Testis (tissue), 5 donors: ENCODE measurements around the gene ISOC1. TPM values are rescaled to one million over a fixed set of nuclear protein-coding genes. Genes with fewer than 3 reads are reported as not detected.
A peak's percentile ranks its signal among the peaks of the same experiment; 100 is the strongest.

Experiments
- DNase-seq: peaks from one replicate; pipeline ENCODE4 v3.0.0-alpha.2; 2019
- H3K27ac ChIP-seq, 2 donors: fragments of 200-600 bp; sonication (generic); one replicate each; pipeline ENCODE4 v1.5.1; 2019
- H3K27me3 ChIP-seq: fragments of 200-600 bp; sonication (generic); one replicate; pipeline ENCODE4 v1.5.1; 2019
- H3K36me3 ChIP-seq: fragments of 200-600 bp; sonication (generic); one replicate; pipeline ENCODE4 v1.5.1; 2017; ENCODE audit warnings: low read depth; ENCODE audit errors: missing control alignments
- H3K4me1 ChIP-seq: fragments of 200-600 bp; sonication (generic); one replicate; pipeline ENCODE4 v1.5.1; 2019
- H3K4me3 ChIP-seq, 2 donors: fragments of 200-600 bp; sonication (generic); one replicate each; pipeline ENCODE4 v1.5.1; 2017 to 2019
- H3K9me3 ChIP-seq: fragments of 200-600 bp; sonication (generic); one replicate; pipeline ENCODE4 v1.5.1; 2017
- POLR2A ChIP-seq: fragments of 450-650 bp; IDR thresholded peaks from one replicate; pipeline ENCODE4 v1.6.1; 2017; ENCODE audit warnings: antibody characterized with exemption, mild to moderate bottlenecking, moderate library complexity
- WGBS, 2 donors: methylation state at CpG; one replicate each; pipeline ENCODE4 v1.1.5; 2018; 5-methylcytosine and 5-hydroxymethylcytosine counted together
- intact Hi-C: fragments of 100-400 bp; cut with DNase I; formaldehyde crosslinking; loops from one replicate; pipeline ENCODE4 v1.15.1; 2023; ENCODE audit warnings: low total_unique reads
- long read RNA-seq, 2 donors: transcript quantifications; one replicate each; lab custom pipeline, GENCODE V29; 2026
- polyA plus RNA-seq: library from polyadenylated mRNA; stranded (reverse); fragments of 350-450 nt; fragmentation: Illumina TruSeq; extraction: RNeasy Lipid Tissue Mini Kit (QIAGEN cat#74804); gene quantifications from one replicate; pipeline ENCODE4 v1.2.3, GENCODE V29; 2014; ENCODE audit warnings: low read depth, low replicate concordance; ENCODE audit not compliant: insufficient read depth
- total RNA-seq, 2 donors: library from RNA; depleted of rRNA; stranded (reverse); fragments of >200 nt; gene quantifications; one replicate each; pipeline ENCODE4 v1.2.3, GENCODE V29; 2016
- TF ChIP-seq, protein P1 (sequence below), 3 experiments: fragments of 450-650 bp in 2 of 3; fragments of 200-600 bp in 1 of 3; sonication (generic) in 1 of 3; IDR thresholded peaks; one replicate each; pipeline ENCODE4 v1.5.1; 2016 to 2019; ENCODE audit warnings: antibody characterized with exemption in 3 of 3, mild to moderate bottlenecking in 2 of 3, moderate library complexity in 1 of 3

ISOC1 gene
- total RNA-seq (10 to 100 TPM; 15.9 to 35.9 TPM), polyA plus RNA-seq (19.3 TPM)
- long read RNA-seq, donor 1, transcript ISOC1-201 (5 exons, 1,940 nt) = major isoform, 33 of 46 reads
- long read RNA-seq, donor 1, partial matches to known transcripts = 13 of 46 reads
- long read RNA-seq, donor 1, other reads (novel, unspliced or antisense) = 0 of 46 reads
- long read RNA-seq, donor 2, transcript ISOC1-201 (5 exons, 1,940 nt) = major isoform, 33 of 47 reads
- long read RNA-seq, donor 2, partial matches to known transcripts = 14 of 47 reads
- long read RNA-seq, donor 2, other reads (novel, unspliced or antisense) = 0 of 47 reads

DNA sequence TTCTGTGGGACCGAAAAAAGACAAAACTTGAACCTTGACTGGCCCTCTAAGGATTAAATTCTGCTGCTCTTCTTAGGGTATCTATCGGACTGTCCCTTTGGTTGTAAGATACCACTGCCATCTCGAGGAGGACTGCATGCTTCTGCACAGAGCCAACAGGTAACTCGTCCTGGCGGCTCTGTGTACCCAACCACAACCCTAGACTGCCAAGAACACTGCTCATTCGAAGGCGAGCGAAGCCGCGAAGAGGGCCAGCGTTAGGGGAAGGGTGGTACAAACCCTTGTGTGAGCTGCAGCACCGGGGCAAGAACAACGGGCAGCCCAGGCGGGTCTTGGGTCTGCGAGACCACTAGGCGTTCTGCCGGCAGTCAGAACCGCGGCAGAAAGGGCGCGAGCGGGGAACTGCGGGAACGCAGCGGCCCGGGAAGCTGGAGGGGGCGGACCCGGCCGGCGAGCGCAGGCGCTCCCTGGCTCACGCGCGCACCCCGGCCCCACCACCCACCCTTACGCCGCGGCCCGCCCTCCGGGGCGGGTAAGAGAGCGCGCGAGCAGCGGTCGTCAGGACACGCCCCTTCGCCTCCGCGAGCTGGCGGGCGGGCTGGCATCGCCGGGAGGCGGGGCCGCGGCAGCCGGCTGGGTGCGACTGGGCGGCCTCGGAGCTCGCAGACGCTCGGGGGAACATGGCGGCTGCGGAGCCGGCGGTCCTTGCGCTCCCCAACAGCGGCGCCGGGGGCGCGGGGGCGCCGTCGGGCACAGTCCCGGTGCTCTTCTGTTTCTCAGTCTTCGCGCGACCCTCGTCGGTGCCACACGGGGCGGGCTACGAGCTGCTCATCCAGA, at the start of gene ISOC1:
ISOC1 (plus strand) TSS at position 663 of the 837 bp plus-strand sequence; CDS start at position 681, 18 bp downstream.
- peak within 1 kb of the TSS; percentile 88 to 93 for H3K4me3 ChIP-seq
- H3K27me3 ChIP-seq = no peaks in the 10 kb centered on the region
- no peaks in the 10 kb centered on the region for H3K9me3 ChIP-seq
- H3K27ac ChIP-seq = peak within 1 kb of the TSS; percentile 81 to 85
- 0% methylated on average over 12 to 38 of the region's 87 CpGs for WGBS, 2 donors
- H3K36me3 ChIP-seq = no peaks in the 10 kb centered on the region
- peak; percentile 92 for DNase-seq
- TF ChIP-seq, protein P1, sequence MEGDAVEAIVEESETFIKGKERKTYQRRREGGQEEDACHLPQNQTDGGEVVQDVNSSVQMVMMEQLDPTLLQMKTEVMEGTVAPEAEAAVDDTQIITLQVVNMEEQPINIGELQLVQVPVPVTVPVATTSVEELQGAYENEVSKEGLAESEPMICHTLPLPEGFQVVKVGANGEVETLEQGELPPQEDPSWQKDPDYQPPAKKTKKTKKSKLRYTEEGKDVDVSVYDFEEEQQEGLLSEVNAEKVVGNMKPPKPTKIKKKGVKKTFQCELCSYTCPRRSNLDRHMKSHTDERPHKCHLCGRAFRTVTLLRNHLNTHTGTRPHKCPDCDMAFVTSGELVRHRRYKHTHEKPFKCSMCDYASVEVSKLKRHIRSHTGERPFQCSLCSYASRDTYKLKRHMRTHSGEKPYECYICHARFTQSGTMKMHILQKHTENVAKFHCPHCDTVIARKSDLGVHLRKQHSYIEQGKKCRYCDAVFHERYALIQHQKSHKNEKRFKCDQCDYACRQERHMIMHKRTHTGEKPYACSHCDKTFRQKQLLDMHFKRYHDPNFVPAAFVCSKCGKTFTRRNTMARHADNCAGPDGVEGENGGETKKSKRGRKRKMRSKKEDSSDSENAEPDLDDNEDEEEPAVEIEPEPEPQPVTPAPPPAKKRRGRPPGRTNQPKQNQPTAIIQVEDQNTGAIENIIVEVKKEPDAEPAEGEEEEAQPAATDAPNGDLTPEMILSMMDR (IDR thresholded peaks at IDR 0.05) = no peak
- TF ChIP-seq POLR2A = no peak
- peaks cover 4% of the 10 kb centered on the region for H3K4me1 ChIP-seq
- intact Hi-C loops = no loop called here

DNA sequence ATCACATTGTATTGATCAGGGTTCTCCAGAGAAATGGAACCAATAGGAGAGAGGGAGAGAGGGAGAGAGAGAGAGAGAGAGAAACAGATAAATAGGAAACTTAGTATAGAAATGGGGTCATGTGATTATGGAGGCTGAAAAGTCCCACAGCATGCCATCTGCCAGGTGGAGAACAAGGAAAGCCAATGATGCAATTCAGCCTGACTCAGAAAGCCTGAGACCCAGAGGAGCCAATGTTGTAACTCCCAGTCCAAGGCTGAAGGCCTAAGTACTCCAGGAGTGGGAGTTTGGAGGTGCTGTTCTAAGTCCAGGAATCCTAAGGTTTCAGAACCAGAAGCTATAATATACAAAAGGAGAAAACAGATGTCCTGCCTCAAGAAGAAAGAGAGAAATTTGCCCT, 48.4 kb upstream of the ISOC1 start:
- H3K27ac ChIP-seq = no peak overlapping the region
- no peaks in the 10 kb centered on the region for H3K4me1 ChIP-seq
- intact Hi-C loops = no loop called here
- TF ChIP-seq POLR2A = no peak
- TF ChIP-seq, protein P1 (IDR thresholded peaks at IDR 0.05) = no peak
- H3K27me3 ChIP-seq = no peaks in the 10 kb centered on the region
- H3K4me3 ChIP-seq = no peak overlapping the region
- no peak for DNase-seq
- no peaks in the 10 kb centered on the region for H3K36me3 ChIP-seq
- no peaks in the 10 kb centered on the region for H3K9me3 ChIP-seq

DNA sequence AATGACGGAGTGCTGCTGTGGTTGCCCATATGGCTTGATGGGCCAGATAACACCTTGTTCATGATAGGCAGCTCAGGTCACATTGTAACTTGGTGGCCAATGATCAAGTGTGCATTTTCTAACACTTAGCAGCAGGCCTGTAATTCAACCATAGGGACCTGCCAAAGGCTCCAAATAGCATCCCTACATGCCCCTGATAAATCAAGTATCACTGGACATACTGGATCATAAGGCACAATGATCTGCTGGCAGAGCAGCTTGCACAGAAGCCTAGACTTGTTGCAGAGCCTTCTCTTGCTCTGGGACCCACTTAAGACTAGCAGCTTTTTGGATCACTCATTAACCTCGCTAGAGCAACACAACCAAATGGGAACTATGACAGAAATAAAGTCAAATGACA, 46.0 kb upstream of the ISOC1 start:
- Histone ChIP-seq H3K9me3 (no peaks in the 10 kb centered on the region), H3K4me1 (no peaks in the 10 kb centered on the region), H3K36me3 (no peaks in the 10 kb centered on the region), H3K27ac (no peak overlapping the region), H3K27me3 (no peaks in the 10 kb centered on the region), H3K4me3 (no peak overlapping the region)
- intact Hi-C loops = no loop called here
- DNase-seq = no peak
- 47 to 66% methylated on average over 2 of the region's 2 CpGs for WGBS, 2 donors
- no peak for TF ChIP-seq POLR2A
- TF ChIP-seq, protein P1 (IDR thresholded peaks at IDR 0.05) = no peak

DNA sequence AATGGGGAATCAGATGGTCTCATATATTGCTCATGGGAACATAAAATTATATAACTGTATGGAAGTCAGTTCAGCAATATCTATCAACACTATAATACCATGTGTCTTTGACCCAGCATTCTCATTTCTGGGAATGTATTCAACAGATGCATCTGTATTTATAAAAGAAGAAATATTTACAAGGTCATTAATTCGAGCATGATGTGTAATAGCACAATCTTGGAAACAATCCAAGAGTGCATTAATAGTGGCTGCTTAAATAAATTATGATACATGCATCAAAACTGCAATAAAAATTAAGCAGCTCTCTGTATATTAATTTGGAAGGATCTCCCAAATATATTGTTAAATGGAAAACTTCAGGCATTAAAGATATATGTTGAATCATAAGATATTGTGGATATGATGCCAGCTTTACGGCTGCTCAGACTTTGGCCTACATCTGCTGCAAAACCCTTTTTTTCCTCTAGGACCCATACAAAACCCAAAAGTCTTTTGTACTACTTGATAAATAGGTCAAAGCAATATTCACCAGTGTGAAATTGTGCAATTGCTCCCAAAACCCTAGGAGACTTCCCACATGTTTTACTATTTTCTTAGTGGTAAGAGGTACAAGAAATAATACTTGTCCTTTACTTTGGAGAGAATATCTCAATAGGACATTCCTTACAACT, 45.3 kb upstream of the ISOC1 start:
- intact Hi-C loops = no loop called here
- Histone ChIP-seq H3K27ac (no peak overlapping the region), H3K9me3 (no peaks in the 10 kb centered on the region), H3K27me3 (no peaks in the 10 kb centered on the region), H3K36me3 (no peaks in the 10 kb centered on the region), H3K4me1 (no peaks in the 10 kb centered on the region), H3K4me3 (no peak overlapping the region)
- WGBS, 2 donors = 56% methylated on average over 2 of the region's 2 CpGs
- DNase-seq = no peak
- TF ChIP-seq POLR2A = no peak
- TF ChIP-seq, protein P1 (IDR thresholded peaks at IDR 0.05) = no peak
